Regular cardiac myocyte (primary cell): ENCODE results near the gene ALOX5. TPM values are rescaled to one million over a fixed set of nuclear protein-coding genes. Genes with fewer than 3 reads are reported as not detected.

Experiments used
- total RNA-seq: library from RNA; depleted of rRNA; stranded (reverse); fragments of >200 nt; gene quantifications from 2 replicates; pipeline ENCODE4 v1.2.3, GENCODE V29; 2014

ALOX5 gene
- total RNA-seq: 0.19 and 0.28 TPM in 2 replicates

DNA sequence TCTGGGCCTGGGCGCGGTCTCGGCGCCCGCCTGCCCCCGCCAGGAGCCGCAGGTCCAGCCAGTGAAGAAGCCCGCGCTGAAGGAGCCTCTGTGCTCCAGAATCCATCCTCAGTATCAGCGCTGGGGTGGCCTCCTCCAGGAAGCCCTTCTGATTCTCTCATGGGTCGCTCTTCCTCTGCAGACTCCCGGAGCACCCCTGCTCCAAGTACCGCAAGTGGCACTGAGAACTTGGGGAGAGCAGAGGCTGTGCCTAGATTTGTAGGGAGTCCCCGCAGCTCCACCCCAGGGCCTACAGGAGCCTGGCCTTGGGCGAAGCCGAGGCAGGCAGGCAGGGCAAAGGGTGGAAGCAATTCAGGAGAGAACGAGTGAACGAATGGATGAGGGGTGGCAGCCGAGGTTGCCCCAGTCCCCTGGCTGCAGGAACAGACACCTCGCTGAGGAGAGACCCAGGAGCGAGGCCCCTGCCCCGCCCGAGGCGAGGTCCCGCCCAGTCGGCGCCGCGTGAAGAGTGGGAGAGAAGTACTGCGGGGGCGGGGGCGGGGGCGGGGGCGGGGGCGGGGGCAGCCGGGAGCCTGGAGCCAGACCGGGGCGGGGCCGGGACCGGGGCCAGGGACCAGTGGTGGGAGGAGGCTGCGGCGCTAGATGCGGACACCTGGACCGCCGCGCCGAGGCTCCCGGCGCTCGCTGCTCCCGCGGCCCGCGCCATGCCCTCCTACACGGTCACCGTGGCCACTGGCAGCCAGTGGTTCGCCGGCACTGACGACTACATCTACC is at the start of gene ALOX5:
Gene ALOX5, plus strand, starts transcription at position 641 of the 774 bp plus-strand sequence. Its CDS starts 64 bp downstream, at position 705.

Other genes starting within 250 kb of the ALOX5 start
- not detected in 2 replicates for gene OR13A1, start 58.6 kb upstream of the ALOX5 start, total RNA-seq